Measurements from ENCODE around the gene KLHDC4.
A peak's percentile ranks its signal among the peaks of the same experiment; 100 is the strongest.
"Not testable (repeated sequence)": the region's sequence is repeated elsewhere in the genome, so short reads cannot be mapped to it uniquely, and the experiment has no call there.

The KLHDC4 gene

DNA sequence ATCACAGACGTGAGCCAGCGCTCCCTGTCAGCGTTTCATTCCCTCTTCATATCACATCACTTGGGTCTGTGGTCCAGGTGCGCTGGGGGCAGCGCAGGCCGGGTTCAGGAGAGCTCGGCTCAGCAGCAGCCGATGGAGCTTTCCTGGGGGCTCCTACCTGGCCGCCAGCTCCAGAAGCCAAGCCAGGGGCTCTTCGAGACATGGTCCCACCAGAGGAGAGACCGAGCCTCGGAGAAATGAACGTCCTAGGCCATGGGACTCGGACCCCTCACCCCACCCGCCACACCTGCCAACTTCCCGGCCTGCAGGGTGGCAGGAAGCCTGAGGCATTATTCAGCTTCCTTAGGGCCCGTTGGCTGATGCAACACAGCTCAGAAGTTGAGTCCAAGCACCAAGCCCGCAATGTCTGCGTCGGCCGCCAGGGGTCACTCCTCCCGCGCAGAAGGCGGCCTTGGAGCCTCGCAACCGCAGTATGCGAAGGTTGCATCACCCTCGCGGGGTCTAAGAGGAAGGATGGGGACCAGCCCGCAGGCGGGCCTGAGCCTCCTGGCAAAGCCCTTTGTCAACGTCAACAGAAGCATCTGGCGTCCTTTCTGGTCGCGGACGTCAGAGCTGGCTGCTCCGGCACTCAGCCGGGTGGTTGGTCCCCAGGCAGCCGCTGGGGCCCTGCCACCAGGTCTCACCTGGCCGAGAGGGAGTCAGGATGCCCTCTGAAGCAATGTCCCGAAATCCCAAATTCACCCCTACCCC, 13.2 kb upstream of the KLHDC4 start:
- Histone ChIP-seq H3K27me3 (ENCODE audit: insufficient read depth, low read length, poor library complexity) (no peaks in the 10 kb centered on the region), H3K4me1 (ENCODE audit: insufficient read depth, low read length) (peaks cover 50% of the 10 kb centered on the region), H3K36me3 (ENCODE audit: insufficient read depth, low read length) (no peaks in the 10 kb centered on the region; the same call in 1 of the 2 replicates), H3K9ac (ENCODE audit: low read depth, low read length) (peak overlapping the region; percentile 90), H3K4me3 (ENCODE audit: low read depth in 1 of 2, low read length in 2 of 2) (peak overlapping the region; percentile 13 to 54; a peak in 3 of 4 replicates), H2AFZ (ENCODE audit: low read depth, low read length) (peak overlapping the region; percentile 77; the same call in 1 of the 2 replicates), H3K4me2 (ENCODE audit: insufficient read depth, low read length) (peak overlapping the region; percentile 66), H3K27ac (ENCODE audit: low read length) (peak overlapping the region; percentile 96), H4K20me1 (ENCODE audit: insufficient read depth, low read length) (0 out of 2 replicates have a peak, but pooled peaks cover 2% of the 10 kb centered on the region), H3K9me3 (ENCODE audit: insufficient read depth, low read length, severe bottlenecking) (no peaks in the 10 kb centered on the region), H3K79me2 (ENCODE audit: insufficient read depth, low read length) (peaks cover 17% of the 10 kb centered on the region)
- ATAC-seq (ENCODE audit: insufficient read depth, low read depth) (peak; percentile 80), DNase-seq (peak; percentile 98)
- TF ChIP-seq, protein P1, sequence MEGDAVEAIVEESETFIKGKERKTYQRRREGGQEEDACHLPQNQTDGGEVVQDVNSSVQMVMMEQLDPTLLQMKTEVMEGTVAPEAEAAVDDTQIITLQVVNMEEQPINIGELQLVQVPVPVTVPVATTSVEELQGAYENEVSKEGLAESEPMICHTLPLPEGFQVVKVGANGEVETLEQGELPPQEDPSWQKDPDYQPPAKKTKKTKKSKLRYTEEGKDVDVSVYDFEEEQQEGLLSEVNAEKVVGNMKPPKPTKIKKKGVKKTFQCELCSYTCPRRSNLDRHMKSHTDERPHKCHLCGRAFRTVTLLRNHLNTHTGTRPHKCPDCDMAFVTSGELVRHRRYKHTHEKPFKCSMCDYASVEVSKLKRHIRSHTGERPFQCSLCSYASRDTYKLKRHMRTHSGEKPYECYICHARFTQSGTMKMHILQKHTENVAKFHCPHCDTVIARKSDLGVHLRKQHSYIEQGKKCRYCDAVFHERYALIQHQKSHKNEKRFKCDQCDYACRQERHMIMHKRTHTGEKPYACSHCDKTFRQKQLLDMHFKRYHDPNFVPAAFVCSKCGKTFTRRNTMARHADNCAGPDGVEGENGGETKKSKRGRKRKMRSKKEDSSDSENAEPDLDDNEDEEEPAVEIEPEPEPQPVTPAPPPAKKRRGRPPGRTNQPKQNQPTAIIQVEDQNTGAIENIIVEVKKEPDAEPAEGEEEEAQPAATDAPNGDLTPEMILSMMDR (IDR thresholded peaks at IDR 0.05; ENCODE audit: borderline replicate concordance, extremely low read depth, low read length, poor library complexity, severe bottlenecking), result peak; percentile 99
- no peak for TF ChIP-seq EZH2 (IDR thresholded peaks at IDR 0.05; ENCODE audit: borderline replicate concordance, low read depth, low read length, severe bottlenecking)

DNA sequence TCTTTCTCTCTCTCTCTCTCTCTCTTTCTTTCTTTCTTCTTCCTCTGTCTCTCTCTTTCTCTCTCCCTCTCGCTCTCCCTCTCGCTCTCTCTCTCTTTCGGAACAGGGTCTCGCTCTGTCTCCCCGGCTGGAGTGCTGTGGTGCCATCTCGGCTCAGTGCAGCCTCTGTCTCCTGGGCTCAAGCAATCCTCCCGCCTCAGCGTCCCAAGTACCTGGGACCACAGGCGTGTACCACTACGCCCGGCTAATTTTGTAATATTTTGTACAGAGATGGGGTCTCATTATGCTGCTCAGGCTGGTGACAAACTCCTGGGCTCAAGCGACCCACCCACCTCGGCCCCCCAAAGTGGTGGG, 12.7 kb upstream of the KLHDC4 start:
- 0 out of 2 replicates have a peak, but pooled peaks cover 2% of the 10 kb centered on the region for H4K20me1 ChIP-seq (ENCODE audit: insufficient read depth, low read length)
- peak; percentile 61 for DNase-seq
- peak overlapping the region; percentile 90 for H3K9ac ChIP-seq (ENCODE audit: low read depth, low read length)
- H3K79me2 ChIP-seq (ENCODE audit: insufficient read depth, low read length), result peaks cover 17% of the 10 kb centered on the region
- no peaks in the 10 kb centered on the region for H3K27me3 ChIP-seq (ENCODE audit: insufficient read depth, low read length, poor library complexity)
- no peaks in the 10 kb centered on the region; the same call in 1 of the 2 replicates for H3K36me3 ChIP-seq (ENCODE audit: insufficient read depth, low read length)
- H3K4me3 ChIP-seq (ENCODE audit: low read depth in 1 of 2, low read length in 2 of 2), result peak overlapping the region; percentile 13 to 54; a peak in 3 of 4 replicates
- no peaks in the 10 kb centered on the region for H3K9me3 ChIP-seq (ENCODE audit: insufficient read depth, low read length, severe bottlenecking)
- H2AFZ ChIP-seq (ENCODE audit: low read depth, low read length), result peak overlapping the region; percentile 77
- H3K4me2 ChIP-seq (ENCODE audit: insufficient read depth, low read length), result peak overlapping the region; percentile 66
- ATAC-seq (ENCODE audit: insufficient read depth, low read depth), result peak; percentile 19
- TF ChIP-seq, protein P1 (IDR thresholded peaks at IDR 0.05; ENCODE audit: borderline replicate concordance, extremely low read depth, low read length, poor library complexity, severe bottlenecking), result no peak
- TF ChIP-seq EZH2 (IDR thresholded peaks at IDR 0.05; ENCODE audit: borderline replicate concordance, low read depth, low read length, severe bottlenecking), result no peak
- H3K4me1 ChIP-seq (ENCODE audit: insufficient read depth, low read length), result peaks cover 50% of the 10 kb centered on the region
- peak overlapping the region; percentile 96 for H3K27ac ChIP-seq (ENCODE audit: low read length)

DNA sequence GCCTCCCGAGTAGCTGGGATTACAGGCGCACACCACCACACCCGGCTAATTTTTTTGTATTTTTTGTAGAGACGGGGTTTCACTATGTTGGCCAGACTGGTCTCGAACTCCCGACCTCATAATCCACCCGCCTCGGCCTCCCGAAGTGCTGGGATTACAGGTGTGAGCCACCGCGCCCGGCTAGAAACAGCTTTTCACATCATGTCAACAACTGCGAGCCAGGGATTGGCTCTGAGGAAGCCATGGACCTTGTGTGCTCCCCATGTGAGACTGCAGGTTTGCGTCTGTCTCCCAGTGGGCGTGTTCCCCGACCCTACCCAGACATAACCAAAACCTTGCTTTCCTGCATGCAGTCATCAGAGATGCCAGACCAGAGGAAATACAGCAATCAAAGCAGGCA, 8.1 kb upstream of the KLHDC4 start:
- not testable (repeated sequence) for H3K4me2 ChIP-seq (ENCODE audit: insufficient read depth, low read length); ATAC-seq (ENCODE audit: insufficient read depth, low read depth); H3K9me3 ChIP-seq (ENCODE audit: insufficient read depth, low read length, severe bottlenecking); H3K4me3 ChIP-seq (ENCODE audit: low read depth in 1 of 2, low read length in 2 of 2); H3K27ac ChIP-seq (ENCODE audit: low read length); H4K20me1 ChIP-seq (ENCODE audit: insufficient read depth, low read length); H2AFZ ChIP-seq (ENCODE audit: low read depth, low read length); H3K27me3 ChIP-seq (ENCODE audit: insufficient read depth, low read length, poor library complexity); DNase-seq; H3K9ac ChIP-seq (ENCODE audit: low read depth, low read length)
- peaks cover 20% of the 10 kb centered on the region for H3K4me1 ChIP-seq (ENCODE audit: insufficient read depth, low read length)
- H3K36me3 ChIP-seq (ENCODE audit: insufficient read depth, low read length), result peaks cover 11% of the 10 kb centered on the region
- peaks cover 16% of the 10 kb centered on the region for H3K79me2 ChIP-seq (ENCODE audit: insufficient read depth, low read length)

DNA sequence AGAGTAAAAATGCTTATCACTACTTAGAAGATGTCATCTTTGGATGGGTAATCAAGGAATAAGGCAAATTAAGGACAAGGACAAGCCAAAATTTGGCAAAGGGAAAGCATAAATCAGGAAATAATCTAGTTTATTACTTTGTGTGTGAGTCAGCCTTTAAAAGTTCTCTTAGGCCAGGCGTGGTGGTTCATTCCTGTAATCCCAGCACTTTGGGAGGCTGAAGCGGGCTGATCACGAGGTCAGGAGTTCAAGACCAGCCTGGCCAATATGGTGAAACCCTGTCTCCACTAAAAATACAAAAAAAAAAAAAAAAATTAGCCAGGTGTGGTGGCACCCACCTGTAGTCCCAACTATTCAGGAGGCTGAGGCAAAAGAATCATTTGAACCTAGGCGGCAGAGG, 1.7 kb upstream of the KLHDC4 start:
- not testable (repeated sequence) for H3K27me3 ChIP-seq (ENCODE audit: insufficient read depth, low read length, poor library complexity); H3K9me3 ChIP-seq (ENCODE audit: insufficient read depth, low read length, severe bottlenecking); H3K9ac ChIP-seq (ENCODE audit: low read depth, low read length); H3K4me3 ChIP-seq (ENCODE audit: low read depth in 1 of 2, low read length in 2 of 2); DNase-seq; H3K4me2 ChIP-seq (ENCODE audit: insufficient read depth, low read length); H3K27ac ChIP-seq (ENCODE audit: low read length); H2AFZ ChIP-seq (ENCODE audit: low read depth, low read length); ATAC-seq (ENCODE audit: insufficient read depth, low read depth)
- Histone ChIP-seq H4K20me1 (ENCODE audit: insufficient read depth, low read length) (peaks cover 27% of the 10 kb centered on the region), H3K36me3 (ENCODE audit: insufficient read depth, low read length) (peaks cover 27% of the 10 kb centered on the region), H3K79me2 (ENCODE audit: insufficient read depth, low read length) (peaks cover 41% of the 10 kb centered on the region), H3K4me1 (ENCODE audit: insufficient read depth, low read length) (peaks cover 39% of the 10 kb centered on the region)

Data from DND-41 (cell line).